Hindlimb muscle (tissue), 1 donor: ENCODE results near the gene RPS4Y2. TPM values are rescaled to one million over a fixed set of nuclear protein-coding genes. Genes with fewer than 3 reads are reported as not detected.

Experiments used
- DNase-seq: peaks from one replicate; pipeline ENCODE4 v3.0.0-alpha.2; 2013
- polyA plus RNA-seq: library from polyadenylated mRNA; unstranded; fragments of 120-200 nt; gene quantifications from one replicate; pipeline ENCODE4 v1.2.1, GENCODE V29; 2013; ENCODE audit not compliant: insufficient read length

The RPS4Y2 gene
- polyA plus RNA-seq = not detected

- DNase-seq = no peak
Observed at GRCh38 chrY:20755808-20756207, at the start of gene RPS4Y2. TSS of gene RPS4Y2 (plus strand) at chrY:20756108. CDS start at chrY:20756164, 56 bp downstream.

GRCh38 chrY:20714391-20714790 lies 41.5 kb upstream of the RPS4Y2 start:
- DNase-seq = no peak

GRCh38 chrY:20726184-20726907 lies 29.6 kb upstream of the RPS4Y2 start:
- DNase-seq = no peak

GRCh38 chrY:20735200-20735599 lies 20.7 kb upstream of the RPS4Y2 start:
- DNase-seq = no peak

- DNase-seq = no peak
Observed at GRCh38 chrY:20739806-20740205, 16.1 kb upstream of the RPS4Y2 start.

GRCh38 chrY:20740609-20741008 lies 15.3 kb upstream of the RPS4Y2 start:
- DNase-seq = no peak

- no peak for DNase-seq
Observed at GRCh38 chrY:20745060-20745459, 10.8 kb upstream of the RPS4Y2 start.

- no peak for DNase-seq
Observed at GRCh38 chrY:20746919-20747318, 9.0 kb upstream of the RPS4Y2 start.

GRCh38 chrY:20763869-20764268 lies 8.0 kb downstream of the RPS4Y2 start:
- no peak for DNase-seq

GRCh38 chrY:20765117-20765516 lies 9.2 kb downstream of the RPS4Y2 start:
- no peak for DNase-seq

GRCh38 chrY:20770755-20771154 lies 14.8 kb downstream of the RPS4Y2 start:
- DNase-seq = no peak

GRCh38 chrY:20776104-20776503 lies 20.2 kb downstream of the RPS4Y2 start:
- no peak for DNase-seq

GRCh38 chrY:20780104-20780654 lies 24.3 kb downstream of the RPS4Y2 start:
- DNase-seq = no peak

GRCh38 chrY:20780776-20781175 lies 24.9 kb downstream of the RPS4Y2 start:
- no peak for DNase-seq

GRCh38 chrY:20781408-20781807 lies 25.5 kb downstream of the RPS4Y2 start:
- DNase-seq = no peak

GRCh38 chrY:20784965-20785364 lies 29.1 kb downstream of the RPS4Y2 start:
- no peak for DNase-seq

GRCh38 chrY:20787076-20787475 lies 31.2 kb downstream of the RPS4Y2 start:
- no peak for DNase-seq

GRCh38 chrY:20798351-20799049 lies 42.6 kb downstream of the RPS4Y2 start:
- DNase-seq = no peak

- DNase-seq = no peak
Observed at GRCh38 chrY:20802659-20803058, 46.8 kb downstream of the RPS4Y2 start.

GRCh38 chrY:20806243-20806642 lies 50.3 kb downstream of the RPS4Y2 start:
- no peak for DNase-seq

GRCh38 chrY:20813459-20813858 lies 57.6 kb downstream of the RPS4Y2 start:
- no peak for DNase-seq

- DNase-seq = no peak
Observed at GRCh38 chrY:20814794-20815193, 58.9 kb downstream of the RPS4Y2 start.

- DNase-seq = no peak
Observed at GRCh38 chrY:20817067-20817466, 61.2 kb downstream of the RPS4Y2 start.
